Thymus (tissue), 11 donors: ENCODE measurements around the gene SLC39A12. TPM values are rescaled to one million over a fixed set of nuclear protein-coding genes. Genes with fewer than 3 reads are reported as not detected.

ENCODE experiments used
- DNase-seq, 9 donors: peaks; one replicate each; pipeline ENCODE4 v3.0.0-alpha.2; 2013; ENCODE audit warnings: low spot score in 9 of 9, low read depth in 6 of 9, missing footprints in 1 of 9
- H3K27ac ChIP-seq, 2 donors: one replicate each; pipeline ENCODE4 v1.5.1; 2013; ENCODE audit warnings: control low read depth in 1 of 2, low read depth in 1 of 2, low read length in 1 of 2, mild to moderate bottlenecking in 1 of 2, moderate library complexity in 1 of 2
- H3K27me3 ChIP-seq, 2 donors: one replicate each; pipeline ENCODE4 v1.5.1; 2013; ENCODE audit warnings: low read length in 1 of 2; ENCODE audit not compliant: control insufficient read depth in 2 of 2, insufficient read depth in 1 of 2
- H3K36me3 ChIP-seq, 2 donors: one replicate each; pipeline ENCODE4 v1.5.1; 2013; ENCODE audit warnings: low read length in 1 of 2, mild to moderate bottlenecking in 1 of 2, moderate library complexity in 1 of 2; ENCODE audit not compliant: control insufficient read depth in 2 of 2, insufficient read depth in 2 of 2
- H3K4me1 ChIP-seq, 2 donors: one replicate each; pipeline ENCODE4 v1.5.1; 2013; ENCODE audit warnings: low read length in 2 of 2; ENCODE audit not compliant: control insufficient read depth in 2 of 2, insufficient read depth in 2 of 2
- H3K4me3 ChIP-seq, 2 donors: one replicate each; pipeline ENCODE4 v1.5.1; 2013; ENCODE audit warnings: low read length in 2 of 2, control low read depth in 1 of 2, mild to moderate bottlenecking in 1 of 2
- H3K9me3 ChIP-seq, 2 donors: one replicate each; pipeline ENCODE4 v1.5.1; 2013; ENCODE audit warnings: low read length in 1 of 2, mild to moderate bottlenecking in 1 of 2; ENCODE audit not compliant: control insufficient read depth in 2 of 2, insufficient read depth in 1 of 2
- WGBS: extraction: QIAGEN DNeasy Blood & Tissue Kit; methylation state at CpG from one replicate; pipeline ENCODE4 v1.1.7; 2013; 5-methylcytosine and 5-hydroxymethylcytosine counted together
- polyA plus RNA-seq: library from polyadenylated mRNA; stranded (reverse); fragments of 200-250 nt; gene quantifications from one replicate; pipeline ENCODE4 v1.2.3, GENCODE V29; 2013
- total RNA-seq: library from RNA; stranded (reverse); fragments of 120-200 nt; gene quantifications from one replicate; pipeline ENCODE4 v1.2.4, GENCODE V29; 2013
- donor health status: healthy.

Gene SLC39A12
- total and polyA plus RNA-seq, 2 donors: 0.05 to 0.23 TPM

- DNase-seq: no peak
- Histone ChIP-seq H3K4me1 (no peaks in the 10 kb centered on the region), H3K9me3 (no peaks in the 10 kb centered on the region), H3K4me3 (no peak overlapping the region), H3K27me3 (no peaks in the 10 kb centered on the region), H3K27ac (no peak overlapping the region), H3K36me3 (no peaks in the 10 kb centered on the region)
- 85% methylated on average over 2 of the region's 2 CpGs for WGBS
These were observed 119.9 kb downstream of the SLC39A12 start for GRCh38 chr10:18071591-18071990.

DNA sequence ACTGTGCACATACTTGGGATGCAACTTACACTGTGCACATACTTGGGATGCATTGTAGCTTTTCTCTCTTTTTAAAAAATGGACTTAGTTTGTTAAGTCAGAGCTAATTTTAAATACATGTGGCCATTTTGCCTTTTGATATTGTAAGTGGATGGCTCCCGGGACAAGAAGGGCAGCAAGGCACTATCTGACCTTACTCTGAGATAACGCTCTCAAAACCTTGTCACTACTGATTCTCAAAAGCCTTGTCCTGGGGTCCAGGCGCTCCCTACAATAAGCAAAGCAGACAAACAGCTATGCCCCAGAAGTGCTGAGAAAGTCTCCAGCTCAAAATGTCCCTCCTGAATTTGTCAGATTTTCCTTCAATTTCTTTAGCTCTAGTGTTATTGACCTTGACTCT, 121.6 kb downstream of the SLC39A12 start:
- H3K36me3 ChIP-seq: no peaks in the 10 kb centered on the region
- 97% methylated on average over 3 of the region's 3 CpGs for WGBS
- no peak for DNase-seq
- no peaks in the 10 kb centered on the region for H3K4me1 ChIP-seq
- H3K9me3 ChIP-seq: no peaks in the 10 kb centered on the region
- no peak overlapping the region for H3K4me3 ChIP-seq
- H3K27ac ChIP-seq: no peak overlapping the region
- H3K27me3 ChIP-seq: no peaks in the 10 kb centered on the region

- H3K9me3 ChIP-seq: no peaks in the 10 kb centered on the region
- no peaks in the 10 kb centered on the region for H3K36me3 ChIP-seq
- H3K27ac ChIP-seq: no peak overlapping the region
- WGBS: 87% methylated on average over 3 of the region's 3 CpGs
- DNase-seq: no peak
- H3K4me1 ChIP-seq: no peaks in the 10 kb centered on the region
- no peaks in the 10 kb centered on the region for H3K27me3 ChIP-seq
- H3K4me3 ChIP-seq: no peak overlapping the region
These were observed 124.2 kb downstream of the SLC39A12 start for GRCh38 chr10:18075881-18076280.

- no peak overlapping the region for H3K27ac ChIP-seq
- WGBS: 99% methylated on average over 1 of the region's 1 CpG
- DNase-seq: no peak
These were observed 128.1 kb downstream of the SLC39A12 start for GRCh38 chr10:18079665-18080295.

GRCh38 chr10:18082381-18082780, 130.7 kb downstream of the SLC39A12 start:
- no peaks in the 10 kb centered on the region for H3K36me3 ChIP-seq
- H3K4me1 ChIP-seq: no peaks in the 10 kb centered on the region
- no peak for DNase-seq
- no peaks in the 10 kb centered on the region for H3K9me3 ChIP-seq
- H3K4me3 ChIP-seq: no peak overlapping the region
- H3K27me3 ChIP-seq: no peaks in the 10 kb centered on the region
- H3K27ac ChIP-seq: no peak overlapping the region
- 93% methylated on average over 8 of the region's 8 CpGs for WGBS

More at GRCh38 chr10:18079665-18080295, 128.1 kb downstream of the SLC39A12 start:
- no peaks in the 10 kb centered on the region for H3K36me3 ChIP-seq
- no peaks in the 10 kb centered on the region for H3K9me3 ChIP-seq
- no peaks in the 10 kb centered on the region for H3K27me3 ChIP-seq
- H3K4me1 ChIP-seq: no peaks in the 10 kb centered on the region
- H3K4me3 ChIP-seq: no peak overlapping the region

GRCh38 chr10:18085855-18086254, 134.1 kb downstream of the SLC39A12 start:
- H3K27ac ChIP-seq: no peak overlapping the region

GRCh38 chr10:18086746-18087145, 135.0 kb downstream of the SLC39A12 start:
- no peaks in the 10 kb centered on the region for H3K27me3 ChIP-seq
- no peaks in the 10 kb centered on the region for H3K9me3 ChIP-seq
- no peak overlapping the region for H3K4me3 ChIP-seq
- no peaks in the 10 kb centered on the region for H3K4me1 ChIP-seq
- no peak for DNase-seq
- H3K36me3 ChIP-seq: no peaks in the 10 kb centered on the region
- no peak overlapping the region for H3K27ac ChIP-seq

More at GRCh38 chr10:18085855-18086254, 134.1 kb downstream of the SLC39A12 start:
- WGBS: 97% methylated on average over 4 of the region's 4 CpGs
- Histone ChIP-seq H3K36me3 (no peaks in the 10 kb centered on the region), H3K4me3 (no peak overlapping the region), H3K27me3 (no peaks in the 10 kb centered on the region), H3K4me1 (no peaks in the 10 kb centered on the region), H3K9me3 (no peaks in the 10 kb centered on the region)
- no peak for DNase-seq

GRCh38 chr10:18087355-18087754, 135.6 kb downstream of the SLC39A12 start:
- DNase-seq: no peak

More at GRCh38 chr10:18087355-18087754, 135.6 kb downstream of the SLC39A12 start:
- no peaks in the 10 kb centered on the region for H3K9me3 ChIP-seq
- H3K27me3 ChIP-seq: no peaks in the 10 kb centered on the region
- 95% methylated on average over 5 of the region's 5 CpGs for WGBS
- H3K27ac ChIP-seq: no peak overlapping the region
- H3K36me3 ChIP-seq: no peaks in the 10 kb centered on the region
- H3K4me1 ChIP-seq: no peaks in the 10 kb centered on the region
- no peak overlapping the region for H3K4me3 ChIP-seq
